Hepatocyte (in vitro differentiated cells): ENCODE measurements around the gene ALPL. TPM values are rescaled to one million over a fixed set of nuclear protein-coding genes. Genes with fewer than 3 reads are reported as not detected.

ENCODE experiments used
- DNase-seq: peaks from one replicate; pipeline ENCODE4 v3.0.0-alpha.2; 2016; ENCODE audit warnings: low spot score
- H2AFZ ChIP-seq: fragments of 200-600 bp; sonication (generic); 2 replicates; pipeline ENCODE4 v1.6.0; 2016; ENCODE audit warnings: antibody characterized with exemption, mild to moderate bottlenecking
- H3K27ac ChIP-seq: fragments of 200-600 bp; sonication (generic); 2 replicates; pipeline ENCODE4 v1.5.1; 2016; ENCODE audit warnings: mild to moderate bottlenecking
- H3K27me3 ChIP-seq: fragments of 200-600 bp; sonication (generic); 2 replicates; pipeline ENCODE4 v1.6.1; 2016
- H3K36me3 ChIP-seq: fragments of 200-600 bp; sonication (generic); replicated peaks from 2 replicates; pipeline ENCODE4 v1.5.1; 2016; ENCODE audit warnings: low read depth; ENCODE audit not compliant: insufficient read depth
- H3K4me1 ChIP-seq: fragments of 200-600 bp; sonication (generic); 2 replicates; pipeline ENCODE4 v1.5.1; 2016; ENCODE audit warnings: mild to moderate bottlenecking, moderate library complexity; ENCODE audit not compliant: insufficient read depth
- H3K4me2 ChIP-seq: fragments of 200-600 bp; sonication (generic); 2 replicates; pipeline ENCODE4 v1.6.0; 2016
- H3K4me3 ChIP-seq: fragments of 200-600 bp; sonication (generic); 2 replicates; pipeline ENCODE4 v1.5.1; 2016; ENCODE audit warnings: mild to moderate bottlenecking
- H3K79me2 ChIP-seq: fragments of 200-600 bp; sonication (generic); 2 replicates; pipeline ENCODE4 v1.6.0; 2017; ENCODE audit warnings: mild to moderate bottlenecking
- H3K9me2 ChIP-seq: fragments of 200-600 bp; sonication (generic); replicated peaks from 2 replicates; pipeline ENCODE4 v1.6.0; 2017; ENCODE audit warnings: mild to moderate bottlenecking; ENCODE audit not compliant: insufficient read depth
- H3K9me3 ChIP-seq: fragments of 200-600 bp; sonication (generic); 2 replicates; pipeline ENCODE4 v1.5.1; 2016; ENCODE audit warnings: low read depth, mild to moderate bottlenecking
- H4K20me1 ChIP-seq: fragments of 200-600 bp; sonication (generic); 2 replicates; pipeline ENCODE4 v1.6.0; 2016; ENCODE audit warnings: mild to moderate bottlenecking; ENCODE audit not compliant: insufficient read depth, poor library complexity, severe bottlenecking
- CTCF ChIP-seq: fragments of 200-600 bp; sonication (generic); IDR thresholded peaks from 2 replicates; pipeline ENCODE4 v1.5.1; 2016; ENCODE audit warnings: antibody characterized with exemption, mild to moderate bottlenecking; ENCODE audit not compliant: poor library complexity
- EZH2 ChIP-seq: fragments of 200-600 bp; sonication (generic); IDR thresholded peaks from 2 replicates; pipeline ENCODE4 v1.6.1; 2016; ENCODE audit warnings: antibody characterized with exemption, mild to moderate bottlenecking, borderline replicate concordance
- EZH2phosphoT487 ChIP-seq: fragments of 200-600 bp; sonication (generic); IDR thresholded peaks from one replicate; pipeline ENCODE4 v1.6.1; 2018; ENCODE audit warnings: antibody characterized with exemption, mild to moderate bottlenecking, low read depth, moderate library complexity; ENCODE audit not compliant: unreplicated experiment, severe bottlenecking
- WGBS: methylation state at CpG from one replicate; pipeline ENCODE4 v1.1.6; 2016; ENCODE audit warnings: low lambda C conversion rate; ENCODE audit errors: missing lambda C conversion rate; 5-methylcytosine and 5-hydroxymethylcytosine counted together
- polyA plus RNA-seq: library from polyadenylated mRNA; unstranded; fragments of >200 nt; fragmentation: Nextera tagmentation; extraction: Ambion mirVana; gene quantifications from 2 replicates; pipeline ENCODE4 v1.2.1, GENCODE V29; 2016
- total RNA-seq: library from RNA; depleted of rRNA; stranded (reverse); fragments of >200 nt; gene quantifications from 2 replicates; pipeline ENCODE4 v1.2.3, GENCODE V29; 2014

Gene ALPL
- total and polyA plus RNA-seq, 2 experiments from 2014 or later = 2.2 to 6.0 TPM

- no peak overlapping the region for H3K27ac ChIP-seq
- no peaks in the 10 kb centered on the region for H3K79me2 ChIP-seq
- TF ChIP-seq CTCF = no peak
- no peaks in the 10 kb centered on the region for H4K20me1 ChIP-seq
- no peaks in the 10 kb centered on the region for H3K36me3 ChIP-seq
- H3K4me3 ChIP-seq = no peak overlapping the region
- no peaks in the 10 kb centered on the region for H3K9me2 ChIP-seq
- 93% methylated on average over 5 of the region's 5 CpGs for WGBS
- H3K4me2 ChIP-seq = no peak overlapping the region
- H3K9me3 ChIP-seq = no peaks in the 10 kb centered on the region
- H2AFZ ChIP-seq = no peak overlapping the region
- no peak for DNase-seq
- peaks cover 6% of the 10 kb centered on the region for H3K4me1 ChIP-seq
- H3K27me3 ChIP-seq = no peaks in the 10 kb centered on the region
Measured at GRCh38 chr1:21576798-21577187, 67.6 kb downstream of the ALPL start.

- H3K9me2 ChIP-seq = no peaks in the 10 kb centered on the region
- no peaks in the 10 kb centered on the region for H4K20me1 ChIP-seq
- no peak for DNase-seq
- H3K79me2 ChIP-seq = no peaks in the 10 kb centered on the region
- H3K4me2 ChIP-seq = no peak overlapping the region
- no peak overlapping the region for H3K27ac ChIP-seq
- H3K4me3 ChIP-seq = no peak overlapping the region
- no peaks in the 10 kb centered on the region for H3K27me3 ChIP-seq
- no peak for TF ChIP-seq EZH2
- TF ChIP-seq EZH2phosphoT487 = no peak
- TF ChIP-seq CTCF = no peak
- no peaks in the 10 kb centered on the region for H3K36me3 ChIP-seq
- peaks cover 6% of the 10 kb centered on the region for H3K4me1 ChIP-seq
- no peaks in the 10 kb centered on the region for H3K9me3 ChIP-seq
- WGBS = 98% methylated on average over 24 of the region's 26 CpGs
- H2AFZ ChIP-seq = no peak overlapping the region
Measured at GRCh38 chr1:21577324-21577723, 68.1 kb downstream of the ALPL start.

- WGBS = 89% methylated on average over 9 of the region's 9 CpGs
- Histone ChIP-seq H3K9me2 (no peaks in the 10 kb centered on the region), H3K27me3 (no peaks in the 10 kb centered on the region), H3K79me2 (no peaks in the 10 kb centered on the region), H3K4me2 (no peak overlapping the region), H3K4me3 (no peak overlapping the region), H3K27ac (no peak overlapping the region), H3K4me1 (peaks cover 6% of the 10 kb centered on the region), H3K36me3 (no peaks in the 10 kb centered on the region), H2AFZ (no peak overlapping the region), H3K9me3 (no peaks in the 10 kb centered on the region), H4K20me1 (no peaks in the 10 kb centered on the region)
- TF ChIP-seq EZH2phosphoT487 (no peak), EZH2 (no peak)
- DNase-seq = no peak
Measured at GRCh38 chr1:21577933-21578332, 68.7 kb downstream of the ALPL start.

GRCh38 chr1:21579791-21580190 lies 70.6 kb downstream of the ALPL start:
- 54% methylated on average over 3 of the region's 3 CpGs for WGBS
- no peaks in the 10 kb centered on the region for H3K36me3 ChIP-seq
- TF ChIP-seq CTCF = no peak
- TF ChIP-seq EZH2phosphoT487 = no peak
- TF ChIP-seq EZH2 = no peak
- H3K79me2 ChIP-seq = no peaks in the 10 kb centered on the region
- H3K4me3 ChIP-seq = no peak overlapping the region
- no peaks in the 10 kb centered on the region for H3K9me3 ChIP-seq
- H3K27ac ChIP-seq = no peak overlapping the region
- no peak for DNase-seq
- H3K4me2 ChIP-seq = no peak overlapping the region
- H3K27me3 ChIP-seq = no peaks in the 10 kb centered on the region
- H4K20me1 ChIP-seq = no peaks in the 10 kb centered on the region
- H2AFZ ChIP-seq = no peak overlapping the region
- peaks cover 2% of the 10 kb centered on the region for H3K4me1 ChIP-seq
- H3K9me2 ChIP-seq = no peaks in the 10 kb centered on the region
